Measurements from ENCODE around the gene PAFAH2.

- TF ChIP-seq, protein P1, sequence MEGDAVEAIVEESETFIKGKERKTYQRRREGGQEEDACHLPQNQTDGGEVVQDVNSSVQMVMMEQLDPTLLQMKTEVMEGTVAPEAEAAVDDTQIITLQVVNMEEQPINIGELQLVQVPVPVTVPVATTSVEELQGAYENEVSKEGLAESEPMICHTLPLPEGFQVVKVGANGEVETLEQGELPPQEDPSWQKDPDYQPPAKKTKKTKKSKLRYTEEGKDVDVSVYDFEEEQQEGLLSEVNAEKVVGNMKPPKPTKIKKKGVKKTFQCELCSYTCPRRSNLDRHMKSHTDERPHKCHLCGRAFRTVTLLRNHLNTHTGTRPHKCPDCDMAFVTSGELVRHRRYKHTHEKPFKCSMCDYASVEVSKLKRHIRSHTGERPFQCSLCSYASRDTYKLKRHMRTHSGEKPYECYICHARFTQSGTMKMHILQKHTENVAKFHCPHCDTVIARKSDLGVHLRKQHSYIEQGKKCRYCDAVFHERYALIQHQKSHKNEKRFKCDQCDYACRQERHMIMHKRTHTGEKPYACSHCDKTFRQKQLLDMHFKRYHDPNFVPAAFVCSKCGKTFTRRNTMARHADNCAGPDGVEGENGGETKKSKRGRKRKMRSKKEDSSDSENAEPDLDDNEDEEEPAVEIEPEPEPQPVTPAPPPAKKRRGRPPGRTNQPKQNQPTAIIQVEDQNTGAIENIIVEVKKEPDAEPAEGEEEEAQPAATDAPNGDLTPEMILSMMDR (IDR thresholded peaks at IDR 0.05) = no peak
- no peak for TF ChIP-seq POLR2A (IDR thresholded peaks at IDR 0.05)
- TF ChIP-seq POLR2AphosphoS5 (IDR thresholded peaks at IDR 0.05; ENCODE audit: insufficient read depth in 1 of 2, low read depth in 1 of 2) = no peak
These were observed 27.2 kb upstream of the PAFAH2 start for GRCh38 chr1:26025060-26025459.
